ENCODE results near the gene ERVW-1.
"Not testable (repeated sequence)": the region's sequence is repeated elsewhere in the genome, so short reads cannot be mapped to it uniquely, and the experiment has no call there.

Gene ERVW-1

DNA sequence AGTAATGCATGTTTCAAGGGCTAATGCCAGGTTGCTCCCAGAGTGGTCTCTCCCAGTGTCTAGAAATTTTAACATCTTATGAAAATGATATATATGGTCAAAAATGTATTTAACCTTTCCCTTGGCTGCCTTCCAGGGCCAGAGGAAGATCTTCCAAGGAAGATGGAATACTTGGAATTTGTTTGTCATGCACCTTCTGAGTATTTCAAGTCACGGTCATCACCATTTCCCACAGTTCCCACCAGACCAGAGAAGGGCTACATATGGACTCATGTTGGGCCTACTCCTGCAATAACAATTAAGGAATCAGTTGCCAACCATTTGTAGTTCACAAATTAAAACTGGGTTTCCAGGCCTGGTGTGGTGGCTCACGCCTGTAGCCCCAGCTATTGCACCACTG, 21.5 kb downstream of the ERVW-1 start:
- POLR2A ChIA-PET, result no interaction called here
- DNase-seq (ENCODE audit: extremely low spot score), result no peak
- CTCF ChIA-PET, result interaction anchor here (7.2 kb wide), 1 partner anchor 8 kb away, joined by 54 read pairs; the partner anchor contains the start of gene GATAD1

DNA sequence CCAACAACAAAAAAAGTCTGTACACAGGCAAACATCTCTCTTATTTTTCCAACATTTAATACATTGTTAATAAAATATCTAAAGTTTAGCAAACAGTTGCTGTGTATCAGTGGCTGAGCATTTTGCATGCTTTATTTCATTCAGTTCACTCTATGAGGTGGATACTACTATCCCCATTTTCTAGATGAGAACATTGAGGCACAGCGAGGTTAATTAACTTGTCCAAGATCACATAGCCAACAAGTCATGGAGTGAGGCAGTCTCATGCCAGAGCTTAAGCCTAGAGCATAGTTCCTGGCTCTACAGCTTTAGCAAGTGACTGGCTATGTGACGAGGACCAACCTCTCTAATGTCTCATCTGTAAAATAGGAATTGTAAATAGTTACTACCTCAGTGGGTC, 26.1 kb downstream of the ERVW-1 start:
- DNase-seq (ENCODE audit: extremely low spot score), result no peak
- TF ChIP-seq, protein P1, sequence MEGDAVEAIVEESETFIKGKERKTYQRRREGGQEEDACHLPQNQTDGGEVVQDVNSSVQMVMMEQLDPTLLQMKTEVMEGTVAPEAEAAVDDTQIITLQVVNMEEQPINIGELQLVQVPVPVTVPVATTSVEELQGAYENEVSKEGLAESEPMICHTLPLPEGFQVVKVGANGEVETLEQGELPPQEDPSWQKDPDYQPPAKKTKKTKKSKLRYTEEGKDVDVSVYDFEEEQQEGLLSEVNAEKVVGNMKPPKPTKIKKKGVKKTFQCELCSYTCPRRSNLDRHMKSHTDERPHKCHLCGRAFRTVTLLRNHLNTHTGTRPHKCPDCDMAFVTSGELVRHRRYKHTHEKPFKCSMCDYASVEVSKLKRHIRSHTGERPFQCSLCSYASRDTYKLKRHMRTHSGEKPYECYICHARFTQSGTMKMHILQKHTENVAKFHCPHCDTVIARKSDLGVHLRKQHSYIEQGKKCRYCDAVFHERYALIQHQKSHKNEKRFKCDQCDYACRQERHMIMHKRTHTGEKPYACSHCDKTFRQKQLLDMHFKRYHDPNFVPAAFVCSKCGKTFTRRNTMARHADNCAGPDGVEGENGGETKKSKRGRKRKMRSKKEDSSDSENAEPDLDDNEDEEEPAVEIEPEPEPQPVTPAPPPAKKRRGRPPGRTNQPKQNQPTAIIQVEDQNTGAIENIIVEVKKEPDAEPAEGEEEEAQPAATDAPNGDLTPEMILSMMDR (IDR thresholded peaks at IDR 0.05; ENCODE audit: control extremely low read depth, extremely low read depth, low read depth, missing control alignments), result no peak
- POLR2A ChIA-PET, result no interaction called here
- CTCF ChIA-PET, result interaction anchor here (1.1 to 3.0 kb wide), 3 partner anchors 9 to 621 kb away, joined by 3 to 28 read pairs (median 4); no protein-coding TSS in a partner anchor

More for the DNA sequence above, 21.5 kb downstream of the ERVW-1 start:
- TF ChIP-seq, protein P1 (IDR thresholded peaks at IDR 0.05; ENCODE audit: control extremely low read depth, extremely low read depth, low read depth, missing control alignments), result no peak

DNA sequence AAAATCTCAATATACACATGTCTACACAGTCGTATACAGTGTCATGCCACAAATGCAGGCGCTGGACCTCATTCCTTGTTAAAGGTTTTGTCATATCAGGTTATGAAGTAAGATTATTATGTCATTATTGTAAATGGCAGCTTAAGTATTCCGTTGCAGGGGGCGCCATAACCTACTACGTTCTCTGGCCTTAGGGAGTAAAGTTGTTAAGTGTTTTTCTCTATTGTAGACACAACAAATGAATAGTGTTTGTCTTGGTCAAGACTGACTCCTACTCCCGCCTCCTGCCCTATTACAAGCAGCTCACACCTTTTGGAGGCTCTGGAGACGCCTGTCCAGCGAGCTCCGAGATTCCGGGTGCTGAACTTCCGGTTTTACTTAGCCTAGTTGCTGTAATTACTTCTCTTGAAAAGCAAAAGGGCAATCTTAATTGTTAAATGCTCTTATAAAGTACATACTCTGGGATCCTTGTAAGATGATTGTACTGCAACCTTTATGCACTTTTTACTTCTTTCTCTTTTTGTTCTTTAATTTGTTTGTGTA, 29.5 kb downstream of the ERVW-1 start:
- ChIA-PET POLR2A (interaction anchor here (1.5 kb wide), 1 partner anchor 203 kb away, joined by 5 read pairs; the partner anchor contains the start of genes ANKIB1 and KRIT1), CTCF (interaction anchor here (0.7 to 6.1 kb wide), 33 partner anchors 9 to 1358 kb away, joined by 3 to 126 read pairs (median 5); partner anchors contain the start of genes ANKIB1, KRIT1, LRRD1 and MTERF1)
- TF ChIP-seq, protein P1 (IDR thresholded peaks at IDR 0.05; ENCODE audit: control extremely low read depth, extremely low read depth, low read depth, missing control alignments), result peak; percentile 50
- DNase-seq (ENCODE audit: extremely low spot score), result peak; percentile 34

DNA sequence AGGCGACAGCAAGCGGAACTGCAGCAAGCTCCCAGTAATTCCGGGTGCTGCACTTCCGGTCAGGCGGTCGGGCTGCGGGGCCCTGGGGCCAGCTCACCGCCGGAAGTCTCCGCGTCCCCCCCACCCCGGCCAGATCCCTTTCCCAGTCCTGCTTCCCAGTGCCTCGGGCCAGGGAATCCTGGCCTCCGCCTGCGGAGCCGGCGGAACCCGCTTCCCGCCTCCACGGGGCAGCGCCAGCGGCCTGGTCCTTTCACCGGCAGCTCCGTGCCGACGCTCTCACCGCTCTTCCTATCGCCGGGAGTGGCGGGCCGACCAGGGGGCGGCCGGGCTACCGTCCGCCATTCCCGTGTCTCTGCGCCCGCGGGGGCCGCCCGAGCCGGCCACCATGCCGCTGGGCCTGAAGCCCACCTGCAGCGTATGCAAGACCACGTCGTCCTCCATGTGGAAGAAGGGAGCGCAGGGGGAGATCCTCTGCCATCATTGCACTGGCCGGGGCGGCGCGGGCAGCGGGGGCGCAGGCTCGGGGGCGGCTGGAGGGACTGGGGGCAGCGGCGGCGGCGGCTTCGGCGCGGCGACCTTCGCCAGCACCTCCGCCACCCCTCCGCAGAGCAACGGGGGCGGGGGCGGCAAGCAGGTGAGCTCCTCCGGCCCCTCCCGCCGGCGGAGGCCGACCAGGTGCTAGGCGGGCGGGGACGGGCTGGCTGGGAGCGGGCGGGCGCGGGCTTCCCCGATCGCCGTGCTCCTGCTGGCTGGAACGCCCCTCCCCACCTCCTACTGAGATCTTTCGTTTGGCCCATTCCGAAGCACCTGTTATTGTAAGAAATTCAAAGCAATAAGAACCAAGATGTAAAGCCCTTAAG, 30.2 kb downstream of the ERVW-1 start, which contains the start of gene GATAD1:
Gene GATAD1, plus strand, starts transcription at position 138 of the 860 bp plus-strand sequence. Its CDS starts 248 bp downstream, at position 386.
- POLR2A ChIA-PET, result interaction anchor here (1.1 to 1.5 kb wide), 2 partner anchors 24 to 202 kb away, joined by 3 to 5 read pairs; partner anchors contain the start of genes ANKIB1 and KRIT1
- peak; percentile 90 for DNase-seq (ENCODE audit: extremely low spot score)
- CTCF ChIA-PET, result interaction anchor here (0.6 to 6.1 kb wide), 62 partner anchors 8 to 1992 kb away, joined by 3 to 126 read pairs (median 4); partner anchors contain the start of genes AKAP9, ANKIB1, CYP51A1 and KRIT1
- TF ChIP-seq, protein P1 (IDR thresholded peaks at IDR 0.05; ENCODE audit: control extremely low read depth, extremely low read depth, low read depth, missing control alignments), result peak; percentile 93

DNA sequence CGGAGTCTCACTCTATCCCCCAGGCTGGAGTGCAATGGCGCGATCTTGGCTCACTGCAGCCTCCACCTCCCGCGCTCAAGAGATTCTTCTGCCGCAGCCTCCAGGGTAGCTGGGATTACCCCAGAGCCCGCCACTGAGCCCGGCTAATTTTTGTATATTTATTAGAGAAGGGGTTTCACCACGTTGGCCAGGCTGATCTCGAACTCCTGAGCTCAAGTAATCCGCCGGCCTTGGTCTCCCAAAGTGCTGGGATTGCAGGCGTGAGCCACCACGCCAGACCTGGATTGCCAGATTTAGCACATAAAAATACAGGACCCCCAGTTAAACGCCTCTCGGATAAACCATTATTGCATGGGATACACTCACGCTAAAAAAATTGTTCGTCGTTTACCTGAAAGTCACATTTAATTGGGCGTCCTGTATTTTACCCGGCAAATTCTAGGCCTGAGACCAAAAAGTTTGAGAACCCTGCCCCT, 30.8 kb downstream of the ERVW-1 start:
- CTCF ChIA-PET, result interaction anchor here (0.6 to 6.1 kb wide), 57 partner anchors 9 to 1992 kb away, joined by 3 to 126 read pairs (median 4); partner anchors contain the start of genes AKAP9, ANKIB1, CYP51A1 and KRIT1

DNA sequence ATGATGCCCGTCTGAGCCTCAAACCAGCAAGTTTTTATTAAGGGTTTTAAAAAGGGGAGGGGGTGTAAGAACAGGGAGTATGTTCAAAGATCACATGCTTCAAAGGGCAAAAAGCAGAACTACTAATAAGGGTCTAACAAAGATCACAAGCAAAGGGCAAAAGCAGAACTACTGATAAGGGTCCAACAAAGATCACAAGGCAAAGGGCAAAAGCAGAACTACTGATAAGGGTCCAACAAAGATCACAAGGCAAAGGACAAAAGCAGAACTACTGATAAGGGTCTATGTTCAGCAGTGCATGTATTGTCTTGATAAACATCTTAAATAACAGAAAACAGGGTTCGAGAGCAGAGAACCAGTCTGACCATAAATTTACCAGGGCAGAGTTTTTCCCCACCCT, 35.0 kb downstream of the ERVW-1 start:
- DNase-seq (ENCODE audit: extremely low spot score); POLR2A ChIA-PET; CTCF ChIA-PET: not testable (repeated sequence)

More for the DNA sequence above, 30.8 kb downstream of the ERVW-1 start:
- no peak for DNase-seq (ENCODE audit: extremely low spot score)
- POLR2A ChIA-PET, result interaction anchor here (1.1 to 1.5 kb wide), 2 partner anchors 23 to 201 kb away, joined by 3 to 5 read pairs; partner anchors contain the start of genes ANKIB1 and KRIT1
- TF ChIP-seq, protein P1 (IDR thresholded peaks at IDR 0.05; ENCODE audit: control extremely low read depth, extremely low read depth, low read depth, missing control alignments), result no peak

All from GM10248 (cell line).